NCI-H2107 treated with DMSO at 0.1 percent for 48 hours (cell line): ENCODE results near the gene FOXS1.

Experiments used
- DNase-seq: peaks from one replicate; lab custom pipeline; 2025; ENCODE audit not compliant: unreplicated experiment; lab: John Stamatoyannopoulos, UW

Gene FOXS1

DNA sequence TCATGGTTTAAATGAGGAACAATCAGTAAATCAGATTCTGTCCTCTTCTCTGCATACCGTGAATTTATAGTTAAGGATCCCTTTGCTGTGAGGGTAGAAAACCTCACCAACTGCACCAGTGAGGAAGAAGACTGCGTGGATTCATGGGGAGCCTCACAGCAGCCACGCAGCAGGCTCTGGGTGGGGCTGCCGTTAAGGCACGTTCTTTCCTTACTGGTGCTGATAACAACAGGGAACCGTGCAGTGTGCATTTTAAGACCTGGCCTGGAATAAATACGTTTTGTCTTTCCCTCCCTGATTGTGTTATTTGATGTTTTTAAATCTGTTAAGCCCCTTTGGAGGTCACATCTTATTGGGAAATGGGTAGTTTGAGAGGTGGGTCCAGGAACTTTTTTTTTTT lies 43.9 kb downstream of the FOXS1 start:
- DNase-seq, result no peak

DNA sequence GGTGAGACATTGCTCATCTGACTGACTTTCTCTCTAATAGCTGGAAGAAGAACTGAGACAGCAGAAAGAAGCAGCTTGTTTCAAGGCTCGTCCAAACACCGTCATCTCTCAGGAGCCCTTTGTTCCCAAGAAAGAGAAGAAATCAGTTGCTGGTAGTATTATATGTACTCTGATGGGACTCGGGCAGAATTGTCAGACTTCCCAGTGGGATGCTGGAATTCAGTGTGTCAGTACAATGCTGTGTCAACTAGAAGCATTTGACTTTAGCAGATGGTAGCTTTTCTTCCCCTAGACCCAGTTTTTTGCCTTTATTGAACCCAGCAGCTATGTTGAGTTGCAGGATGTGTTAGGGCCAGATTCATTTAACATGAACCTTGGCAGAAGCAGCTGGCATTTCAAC lies 48.0 kb downstream of the FOXS1 start:
- DNase-seq, result no peak
